GM19099 (cell line): ENCODE results near the gene NBPF8.
"Not testable (repeated sequence)": the region's sequence is repeated elsewhere in the genome, so short reads cannot be mapped to it uniquely, and the experiment has no call there.

ENCODE experiments used
- POLR2A ChIP-seq: IDR thresholded peaks from 3 replicates; pipeline ENCODE4 v1.6.1; 2011; ENCODE audit warnings: low read depth; ENCODE audit not compliant: insufficient read length; ENCODE audit errors: extremely low read depth

NBPF8 gene

GRCh38 chr1:120414911-120415480 is at the start of gene NBPF8:
TSS of gene NBPF8 (plus strand) at chr1:120415035. CDS start at chr1:120436523, 21,488 bp downstream.
- TF ChIP-seq POLR2A, result not testable (repeated sequence)
